HG03135 (cell line): ENCODE measurements around the gene CPS1.

Experiments
- ATAC-seq: cut with Tn5 transposase; IDR thresholded peaks from one replicate; pipeline ENCODE4 v1.9.1; 2021; ENCODE audit warnings: mild to moderate bottlenecking, moderate library complexity; ENCODE audit not compliant: unreplicated experiment

Gene CPS1

DNA sequence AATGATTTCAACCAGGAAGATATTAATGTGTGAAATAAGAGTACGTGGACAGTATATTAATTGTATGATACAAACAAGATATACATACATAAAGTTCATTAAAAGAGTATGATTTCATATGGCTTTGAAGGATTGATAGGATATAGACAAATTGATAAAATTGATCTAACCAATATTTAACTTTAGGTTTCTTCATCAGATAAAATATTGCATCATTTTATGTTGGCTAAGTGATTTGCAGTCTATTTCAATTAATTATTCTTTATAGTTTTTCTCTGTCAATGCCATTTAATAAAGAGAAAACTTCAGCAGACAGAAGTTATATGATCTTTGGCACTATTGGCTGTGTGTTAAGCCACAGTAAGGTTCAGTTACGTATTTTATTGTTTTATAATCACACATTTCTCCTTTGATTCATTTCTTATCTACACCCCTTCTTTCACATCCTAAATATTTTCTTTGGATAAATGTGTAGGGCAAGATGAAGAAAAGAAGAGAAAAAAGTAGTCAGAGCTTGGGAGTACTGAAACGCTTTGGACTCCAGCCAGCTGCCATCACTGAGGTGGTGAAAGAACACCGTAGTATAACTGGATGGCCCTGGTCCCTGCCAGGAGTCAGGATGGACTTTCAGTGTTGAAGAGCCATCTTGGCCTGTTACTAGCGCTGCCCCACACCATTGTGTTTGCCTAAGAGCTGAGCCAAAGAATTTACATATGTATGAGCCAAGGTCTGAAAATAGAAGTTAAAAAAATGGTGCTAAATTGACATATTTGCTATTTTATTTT is 9.8 kb upstream of the CPS1 start:
- ATAC-seq, result no peak

GRCh38 chr2:210548031-210548430 is 8.4 kb upstream of the CPS1 start:
- no peak for ATAC-seq

DNA sequence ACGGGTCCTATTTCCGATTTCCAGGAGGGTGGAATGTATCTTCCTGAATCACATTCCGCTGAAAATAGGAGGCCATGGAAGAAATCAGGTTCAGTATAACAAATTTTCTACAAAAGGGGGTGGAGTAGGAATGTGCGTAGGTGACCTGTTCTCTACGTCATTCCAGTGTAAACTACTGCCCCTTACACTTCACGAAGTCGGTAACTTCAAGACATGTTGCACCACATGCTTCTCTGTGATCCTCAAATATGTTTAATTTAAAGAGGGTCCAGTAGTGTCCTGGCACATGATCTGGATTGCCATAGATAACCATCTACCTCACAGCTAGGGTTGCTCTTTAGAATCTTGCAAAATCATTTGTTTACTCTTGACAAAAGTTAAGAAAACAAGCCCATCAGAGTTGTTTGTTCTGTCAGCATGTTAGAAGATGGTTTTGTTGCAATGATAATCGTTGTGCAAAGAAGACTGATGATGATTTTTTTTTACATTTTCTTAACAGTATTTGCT is 7.5 kb upstream of the CPS1 start:
- ATAC-seq, result no peak

DNA sequence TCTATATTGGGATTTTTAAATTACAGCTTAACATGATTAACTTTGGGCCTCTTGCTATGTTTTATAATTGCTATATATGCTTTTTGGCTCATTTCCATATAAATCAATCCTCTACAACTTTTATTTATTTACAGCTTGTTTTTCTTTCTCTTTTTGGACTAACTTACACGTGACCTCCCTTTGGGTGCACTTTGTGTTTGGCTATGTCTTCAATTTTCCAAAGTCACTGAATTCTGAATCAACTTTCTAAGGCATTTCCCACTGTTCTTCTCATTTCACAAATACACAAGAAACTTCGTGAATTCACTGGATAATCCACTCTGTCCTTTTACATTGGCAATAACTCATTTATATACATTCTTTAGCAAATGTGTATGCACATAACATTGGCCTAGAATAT is 5.4 kb upstream of the CPS1 start:
- ATAC-seq, result no peak

DNA sequence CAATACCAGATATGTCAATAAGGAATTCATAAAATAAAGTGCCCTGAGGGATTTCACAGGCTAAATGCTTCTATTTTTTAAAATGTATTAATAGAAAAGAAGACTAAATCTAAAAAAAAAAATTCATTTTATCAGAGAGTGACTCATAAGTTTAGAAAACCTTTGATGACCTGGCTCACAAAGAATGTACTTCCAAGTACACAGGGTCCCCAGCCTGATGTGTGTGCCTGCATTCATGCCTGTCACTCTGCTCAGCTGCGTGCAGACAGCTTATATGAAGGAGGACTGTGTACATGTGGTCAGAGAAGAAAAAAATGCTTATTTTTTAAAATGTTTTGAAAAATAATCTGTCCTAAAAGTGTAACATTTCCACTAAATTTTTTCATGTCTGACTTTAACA is 3.0 kb upstream of the CPS1 start:
- no peak for ATAC-seq

DNA sequence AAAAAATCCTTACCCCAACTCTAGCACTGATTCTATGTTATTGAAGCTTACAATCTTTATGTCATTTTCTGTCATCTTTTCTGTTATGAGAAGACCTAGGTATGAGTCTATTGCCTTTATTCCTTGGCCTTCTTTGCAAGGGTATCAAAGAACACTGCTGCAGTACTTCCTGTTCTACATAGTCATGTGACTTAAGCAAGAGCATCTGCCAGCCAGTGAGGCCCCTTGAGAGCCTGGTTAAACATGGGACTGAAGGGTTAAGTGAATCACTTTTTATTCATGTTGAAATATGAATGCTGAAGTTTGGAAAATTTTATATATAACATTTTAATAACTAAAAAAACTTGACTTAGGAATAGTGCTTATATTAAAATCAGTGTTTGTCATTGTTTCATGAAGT is 844 bp upstream of the CPS1 start:
- no peak for ATAC-seq

DNA sequence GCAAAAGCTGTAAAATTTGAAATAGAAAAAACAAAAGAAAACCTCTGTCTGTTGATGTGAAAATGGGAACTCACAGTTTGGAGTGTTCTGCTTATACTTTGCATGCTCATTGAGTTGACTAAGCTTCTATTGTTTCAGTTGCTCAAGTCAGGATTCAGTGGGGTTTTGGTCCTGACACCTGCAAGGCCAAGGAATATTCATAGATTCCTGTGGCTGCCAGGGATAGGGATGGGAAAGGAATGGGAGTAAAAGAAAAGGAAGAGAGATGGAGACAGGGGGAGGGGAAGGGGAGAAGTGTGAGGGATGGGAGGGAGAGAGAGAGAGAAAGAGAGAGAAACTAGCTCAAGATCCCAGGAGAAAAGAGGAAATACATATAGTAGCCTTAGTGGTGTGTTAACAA is 1.3 kb downstream of the CPS1 start:
- no peak for ATAC-seq

DNA sequence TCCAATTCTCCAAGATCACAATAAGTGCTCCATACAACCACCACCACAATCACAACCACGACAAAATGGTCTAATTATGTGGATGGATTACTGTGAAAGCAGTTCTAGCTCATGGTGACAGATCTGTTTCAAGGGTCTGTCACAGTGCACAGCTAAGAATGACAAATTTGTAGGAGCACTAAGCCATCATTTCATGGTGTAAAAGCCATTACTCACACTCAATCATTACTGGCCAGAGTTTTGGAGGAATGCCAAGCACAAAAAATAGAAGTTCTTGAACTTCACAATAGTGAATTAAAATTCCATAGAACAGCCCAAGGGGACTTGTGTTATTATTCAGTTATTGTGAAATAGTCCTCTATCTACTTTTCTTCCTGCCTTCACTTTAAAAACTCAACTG is 2.3 kb downstream of the CPS1 start:
- no peak for ATAC-seq

- no peak for ATAC-seq
Measured at GRCh38 chr2:210559182-210559581, 2.8 kb downstream of the CPS1 start.

DNA sequence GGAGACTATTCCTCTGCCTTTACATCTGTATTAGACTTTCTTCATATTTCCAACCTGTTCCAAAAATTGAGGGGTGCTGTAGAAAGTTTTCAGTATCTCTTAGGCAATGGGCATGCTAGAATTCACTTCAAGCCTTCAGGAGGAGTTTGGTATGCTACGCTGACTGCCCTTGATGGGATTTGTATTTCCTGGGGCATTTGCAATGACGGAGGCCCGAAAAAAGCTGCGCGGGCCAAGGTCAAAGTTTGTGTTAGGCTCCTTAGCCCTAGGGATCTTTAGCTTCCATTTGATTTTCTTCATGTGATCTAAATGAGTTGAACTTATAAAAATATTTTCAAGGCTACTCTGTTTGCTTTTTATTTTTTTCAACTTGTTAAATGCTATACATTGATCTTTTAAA is 5.1 kb downstream of the CPS1 start:
- ATAC-seq, result no peak

GRCh38 chr2:210562091-210562490 is 5.7 kb downstream of the CPS1 start:
- no peak for ATAC-seq

DNA sequence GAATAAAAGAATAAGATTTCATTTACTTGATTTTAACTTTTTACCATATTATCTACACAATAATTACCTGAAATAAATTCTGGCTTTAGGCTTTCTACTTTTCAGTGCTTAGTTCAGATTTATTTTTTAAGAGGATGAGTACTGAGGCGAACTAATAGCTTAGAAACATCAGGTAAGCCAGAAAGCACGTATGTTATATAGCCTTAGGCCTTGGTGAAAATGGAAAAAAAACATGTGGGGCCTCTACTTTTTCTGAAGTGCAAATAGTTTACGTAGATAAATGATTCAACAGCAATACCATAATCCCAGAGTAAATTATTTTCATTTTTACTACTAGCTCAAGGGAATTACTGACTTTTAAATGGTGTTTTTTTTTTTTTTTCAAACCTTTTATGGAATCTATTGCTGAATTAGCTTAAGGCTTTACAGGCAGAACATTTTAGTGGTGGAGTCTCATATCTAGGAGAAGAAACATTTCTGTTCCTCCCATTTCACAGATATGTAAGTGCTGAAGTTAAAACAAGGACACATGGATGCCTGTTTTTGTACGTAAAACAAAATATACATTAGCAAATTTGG is 6.2 kb downstream of the CPS1 start:
- ATAC-seq, result no peak

DNA sequence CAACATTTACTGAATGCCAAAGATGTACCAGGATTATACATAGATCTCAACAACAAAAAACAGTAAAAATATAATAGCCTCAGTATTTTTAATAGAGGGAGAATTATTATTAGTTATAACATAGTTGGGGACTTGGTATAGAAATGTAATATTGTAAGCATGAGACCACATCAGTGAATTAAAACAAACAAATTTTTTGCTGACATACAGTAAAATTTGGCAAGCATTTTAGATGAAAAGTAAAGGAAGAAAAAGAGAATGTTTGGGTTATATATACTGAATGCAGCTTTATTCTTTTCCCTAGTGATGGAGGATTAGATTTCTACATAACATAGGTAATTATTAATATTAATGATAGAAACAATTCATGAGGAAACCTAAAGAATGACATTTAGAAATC is 10.9 kb downstream of the CPS1 start:
- ATAC-seq, result no peak

GRCh38 chr2:210568108-210568507 is 11.7 kb downstream of the CPS1 start:
- ATAC-seq, result no peak

- ATAC-seq, result peak; percentile 91
Measured at GRCh38 chr2:210577263-210578071, 21.1 kb downstream of the CPS1 start.

DNA sequence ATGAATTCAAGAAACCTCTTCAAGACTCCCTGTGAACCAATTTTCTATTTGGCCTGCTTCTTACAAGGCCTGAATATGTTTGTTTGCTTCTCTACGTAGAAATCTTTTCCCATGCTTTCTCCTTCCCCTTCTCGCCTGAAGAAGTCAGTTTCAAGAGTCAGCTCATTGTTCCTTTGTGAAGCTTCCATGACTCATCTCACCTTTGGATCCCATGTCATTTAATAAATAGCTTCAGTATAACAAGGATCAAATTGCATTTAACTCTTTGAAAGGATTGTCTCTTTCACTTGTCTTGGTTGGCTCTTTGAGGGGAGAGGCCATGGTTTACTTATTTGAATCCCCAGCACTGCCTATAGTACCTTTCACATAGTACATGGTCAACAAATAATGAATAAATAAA is 28.4 kb downstream of the CPS1 start:
- ATAC-seq, result no peak

DNA sequence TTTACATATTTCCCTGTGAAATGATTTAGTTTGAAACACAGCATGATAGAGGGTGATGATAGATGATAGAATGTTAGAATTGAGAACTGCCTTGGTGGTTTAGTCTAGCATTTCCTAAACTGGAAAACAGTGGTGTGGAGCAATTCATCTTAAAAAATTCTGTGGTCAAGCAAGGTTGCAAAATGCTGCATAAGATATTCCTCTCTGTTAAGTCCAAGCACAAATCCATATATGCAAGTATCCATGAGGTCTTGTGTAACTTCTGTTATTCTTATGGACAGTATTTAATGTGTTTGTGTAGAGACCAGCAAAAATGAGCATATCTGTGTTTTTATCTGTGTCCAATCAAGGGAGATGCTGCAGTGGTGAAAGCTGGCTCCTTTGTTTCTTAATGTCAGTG is 30.0 kb downstream of the CPS1 start:
- ATAC-seq, result no peak

DNA sequence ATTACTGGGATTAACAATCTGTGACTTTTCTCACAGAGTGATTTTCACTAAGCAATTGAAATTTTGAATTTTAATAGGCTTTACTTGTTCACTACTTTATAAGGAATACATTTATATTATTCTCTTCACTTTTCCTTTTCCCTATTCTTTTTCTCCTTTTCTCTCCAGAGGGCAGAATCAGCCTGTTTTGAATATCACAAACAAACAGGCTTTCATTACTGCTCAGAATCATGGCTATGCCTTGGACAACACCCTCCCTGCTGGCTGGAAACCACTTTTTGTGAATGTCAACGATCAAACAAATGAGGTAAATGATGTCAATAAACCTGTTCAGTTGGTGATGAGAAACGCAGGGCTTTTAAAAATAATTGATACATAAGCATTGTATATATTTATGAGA is 35.3 kb downstream of the CPS1 start:
- ATAC-seq, result no peak

DNA sequence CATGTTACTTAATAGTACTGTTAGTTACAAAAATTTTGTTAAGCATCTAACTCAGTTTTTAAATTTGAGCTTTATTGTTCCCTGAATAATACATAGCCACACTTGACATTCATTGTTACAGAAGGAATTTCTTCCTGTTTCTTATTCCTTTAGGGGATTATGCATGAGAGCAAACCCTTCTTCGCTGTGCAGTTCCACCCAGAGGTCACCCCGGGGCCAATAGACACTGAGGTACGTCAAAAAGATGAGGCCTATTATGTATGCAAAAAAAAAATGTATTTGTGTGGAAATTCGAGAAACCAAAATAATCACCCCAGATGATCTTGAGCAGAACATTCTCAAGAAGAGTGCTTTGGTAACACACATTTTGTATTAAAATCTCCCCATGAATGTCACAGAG is 36.3 kb downstream of the CPS1 start:
- ATAC-seq, result no peak

DNA sequence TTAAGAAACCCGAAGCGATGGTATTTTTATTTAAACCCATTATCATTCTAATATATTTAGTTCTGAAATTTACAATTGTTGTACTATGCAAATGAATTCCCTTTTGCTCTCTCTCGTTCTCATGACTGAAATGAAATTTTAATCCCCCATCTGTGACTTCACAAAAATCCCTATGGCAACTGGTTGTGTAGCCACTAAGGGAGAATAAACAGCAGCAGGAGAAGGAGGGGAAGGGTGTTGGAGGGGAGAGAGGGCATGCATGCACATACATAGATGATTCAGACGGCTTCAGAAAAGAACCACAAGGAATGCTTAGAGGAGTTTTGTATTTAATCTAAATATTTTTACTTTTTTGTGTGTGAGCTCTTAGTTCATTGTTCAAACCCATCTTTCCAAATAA is 36.8 kb downstream of the CPS1 start:
- no peak for ATAC-seq

GRCh38 chr2:210598219-210598618 is 41.8 kb downstream of the CPS1 start:
- no peak for ATAC-seq

DNA sequence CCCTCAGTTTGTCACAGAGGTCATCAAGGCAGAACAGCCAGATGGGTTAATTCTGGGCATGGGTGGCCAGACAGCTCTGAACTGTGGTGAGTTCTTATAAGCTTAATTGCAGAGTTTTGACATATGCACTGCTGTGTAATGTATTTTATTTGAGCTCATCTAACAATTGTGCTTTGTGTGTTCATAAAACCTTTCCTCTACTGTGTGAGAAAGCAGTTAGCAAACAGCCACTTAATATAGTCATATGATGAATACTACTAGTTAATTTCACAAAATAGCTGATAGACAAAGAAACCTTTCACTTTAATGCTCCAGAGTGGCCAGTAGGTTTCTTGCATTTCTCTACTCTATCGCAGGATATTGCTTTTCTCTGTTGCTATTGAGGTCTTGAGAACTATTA is 43.1 kb downstream of the CPS1 start:
- no peak for ATAC-seq
